ENCODE results near the gene TLK2. TPM values are rescaled to one million over a fixed set of nuclear protein-coding genes. Genes with fewer than 3 reads are reported as not detected.

The TLK2 gene
- total and polyA plus RNA-seq, 2 experiments from 2014 or later: 19.6 to 56.1 TPM

DNA sequence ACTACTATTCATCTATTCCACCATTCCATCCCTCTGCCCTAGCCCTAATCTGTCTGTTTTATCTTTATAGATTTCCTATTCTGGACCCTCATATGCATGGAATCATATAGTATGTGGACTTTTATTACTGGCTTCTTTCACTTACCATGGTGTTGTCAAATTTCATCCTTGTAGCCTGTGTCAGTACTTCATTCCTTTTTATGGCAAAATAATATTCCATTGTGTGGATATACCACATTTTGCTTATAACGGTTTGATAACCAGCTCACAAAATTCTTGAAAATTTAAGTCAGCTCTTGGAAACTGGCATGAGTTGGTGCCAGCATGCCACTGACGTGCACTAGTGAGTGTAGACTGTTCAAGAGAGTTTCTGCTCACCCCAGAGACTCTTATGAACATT, 118.5 kb downstream of the TLK2 start:
- Histone ChIP-seq H3K27me3 (ENCODE audit: insufficient read depth) (no peaks in the 10 kb centered on the region), H4K20me1 (replicated peaks; ENCODE audit: insufficient read depth) (peaks cover 8% of the 10 kb centered on the region; the same call in 1 of the 2 replicates), H3K79me2 (replicated peaks; ENCODE audit: insufficient read depth) (0 out of 2 replicates have a peak, but pooled peaks cover 3% of the 10 kb centered on the region), H3K4me3 (no peak overlapping the region), H3K9me2 (ENCODE audit: insufficient read depth) (no peaks in the 10 kb centered on the region), H3F3A (replicated peaks; ENCODE audit: low read depth) (no peaks in the 10 kb centered on the region), H3K36me3 (ENCODE audit: insufficient read depth) (peaks cover 15% of the 10 kb centered on the region; the same call in 1 of the 2 replicates), H3K4me2 (no peak overlapping the region), H2AFZ (no peak overlapping the region), H3K4me1 (ENCODE audit: insufficient read depth) (no peaks in the 10 kb centered on the region), H3K27ac (ENCODE audit: low read depth) (no peak overlapping the region)
- TF ChIP-seq, protein P1, sequence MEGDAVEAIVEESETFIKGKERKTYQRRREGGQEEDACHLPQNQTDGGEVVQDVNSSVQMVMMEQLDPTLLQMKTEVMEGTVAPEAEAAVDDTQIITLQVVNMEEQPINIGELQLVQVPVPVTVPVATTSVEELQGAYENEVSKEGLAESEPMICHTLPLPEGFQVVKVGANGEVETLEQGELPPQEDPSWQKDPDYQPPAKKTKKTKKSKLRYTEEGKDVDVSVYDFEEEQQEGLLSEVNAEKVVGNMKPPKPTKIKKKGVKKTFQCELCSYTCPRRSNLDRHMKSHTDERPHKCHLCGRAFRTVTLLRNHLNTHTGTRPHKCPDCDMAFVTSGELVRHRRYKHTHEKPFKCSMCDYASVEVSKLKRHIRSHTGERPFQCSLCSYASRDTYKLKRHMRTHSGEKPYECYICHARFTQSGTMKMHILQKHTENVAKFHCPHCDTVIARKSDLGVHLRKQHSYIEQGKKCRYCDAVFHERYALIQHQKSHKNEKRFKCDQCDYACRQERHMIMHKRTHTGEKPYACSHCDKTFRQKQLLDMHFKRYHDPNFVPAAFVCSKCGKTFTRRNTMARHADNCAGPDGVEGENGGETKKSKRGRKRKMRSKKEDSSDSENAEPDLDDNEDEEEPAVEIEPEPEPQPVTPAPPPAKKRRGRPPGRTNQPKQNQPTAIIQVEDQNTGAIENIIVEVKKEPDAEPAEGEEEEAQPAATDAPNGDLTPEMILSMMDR (conservative IDR thresholded peaks at IDR 0.05; ENCODE audit: low read depth in 2 of 2): no peak
- TF ChIP-seq CREB1 (CRISPR knock-in tag; IDR thresholded peaks at IDR 0.05; ENCODE audit: low read depth): no peak
- peaks cover 10% of the 10 kb centered on the region; the same call in 2 of the 3 replicates for H3K9me3 Mint-ChIP-seq
- no peak overlapping the region for H3K4me3 Mint-ChIP-seq
- ATAC-seq (no peak), DNase-seq (ENCODE audit: low spot score) (no peak)
- H3K4me1 Mint-ChIP-seq: no peaks in the 10 kb centered on the region
- peaks cover 5% of the 10 kb centered on the region for H3K27me3 Mint-ChIP-seq (ENCODE audit: insufficient read depth, low read depth, poor library complexity)
- H3K36me3 Mint-ChIP-seq (ENCODE audit: low read depth): peaks cover 62% of the 10 kb centered on the region
- H3K27ac Mint-ChIP-seq: no peak overlapping the region

- Histone ChIP-seq H3K4me1 (ENCODE audit: insufficient read depth) (no peaks in the 10 kb centered on the region), H3K9me2 (ENCODE audit: insufficient read depth) (no peaks in the 10 kb centered on the region), H3K27ac (ENCODE audit: low read depth) (no peak overlapping the region), H4K20me1 (replicated peaks; ENCODE audit: insufficient read depth) (peaks cover 8% of the 10 kb centered on the region; the same call in 1 of the 2 replicates), H3K4me2 (no peak overlapping the region), H3F3A (replicated peaks; ENCODE audit: low read depth) (no peaks in the 10 kb centered on the region), H3K79me2 (replicated peaks; ENCODE audit: insufficient read depth) (0 out of 2 replicates have a peak, but pooled peaks cover 3% of the 10 kb centered on the region), H3K27me3 (ENCODE audit: insufficient read depth) (no peaks in the 10 kb centered on the region), H2AFZ (no peak overlapping the region), H3K4me3 (no peak overlapping the region), H3K36me3 (ENCODE audit: insufficient read depth) (peaks cover 15% of the 10 kb centered on the region; the same call in 1 of the 2 replicates)
- peaks cover 10% of the 10 kb centered on the region; the same call in 2 of the 3 replicates for H3K9me3 Mint-ChIP-seq
- DNase-seq (ENCODE audit: low spot score) (no peak), ATAC-seq (no peak)
- no peak overlapping the region for H3K4me3 Mint-ChIP-seq
- no peak overlapping the region for H3K27ac Mint-ChIP-seq
- H3K36me3 Mint-ChIP-seq (ENCODE audit: low read depth): peaks cover 65% of the 10 kb centered on the region
- H3K4me1 Mint-ChIP-seq: no peaks in the 10 kb centered on the region
- peaks cover 5% of the 10 kb centered on the region for H3K27me3 Mint-ChIP-seq (ENCODE audit: insufficient read depth, low read depth, poor library complexity)
- no peak for TF ChIP-seq JUNB (IDR thresholded peaks at IDR 0.05; ENCODE audit: unreplicated experiment)
- no peak for TF ChIP-seq NANOG (IDR thresholded peaks at IDR 0.05; ENCODE audit: borderline replicate concordance)
- TF ChIP-seq ETS1 (IDR thresholded peaks at IDR 0.05): no peak
- TF ChIP-seq CREB1 (CRISPR knock-in tag; IDR thresholded peaks at IDR 0.05; ENCODE audit: low read depth): no peak
- TF ChIP-seq EZH2phosphoT487 (IDR thresholded peaks at IDR 0.05; ENCODE audit: unreplicated experiment): no peak
- no peak for TF ChIP-seq EZH2 (IDR thresholded peaks at IDR 0.05; ENCODE audit: low read depth, unreplicated experiment)
Measured at GRCh38 chr17:62597920-62598319, 119.3 kb downstream of the TLK2 start.
